ENCODE results near the gene GNB1L. TPM values are rescaled to one million over a fixed set of nuclear protein-coding genes. Genes with fewer than 3 reads are reported as not detected.
A peak's percentile ranks its signal among the peaks of the same experiment; 100 is the strongest.

Gene GNB1L
- total RNA-seq, 4 donors from 2014 or later: 4.8 to 8.7 (median 7.4) TPM

DNA sequence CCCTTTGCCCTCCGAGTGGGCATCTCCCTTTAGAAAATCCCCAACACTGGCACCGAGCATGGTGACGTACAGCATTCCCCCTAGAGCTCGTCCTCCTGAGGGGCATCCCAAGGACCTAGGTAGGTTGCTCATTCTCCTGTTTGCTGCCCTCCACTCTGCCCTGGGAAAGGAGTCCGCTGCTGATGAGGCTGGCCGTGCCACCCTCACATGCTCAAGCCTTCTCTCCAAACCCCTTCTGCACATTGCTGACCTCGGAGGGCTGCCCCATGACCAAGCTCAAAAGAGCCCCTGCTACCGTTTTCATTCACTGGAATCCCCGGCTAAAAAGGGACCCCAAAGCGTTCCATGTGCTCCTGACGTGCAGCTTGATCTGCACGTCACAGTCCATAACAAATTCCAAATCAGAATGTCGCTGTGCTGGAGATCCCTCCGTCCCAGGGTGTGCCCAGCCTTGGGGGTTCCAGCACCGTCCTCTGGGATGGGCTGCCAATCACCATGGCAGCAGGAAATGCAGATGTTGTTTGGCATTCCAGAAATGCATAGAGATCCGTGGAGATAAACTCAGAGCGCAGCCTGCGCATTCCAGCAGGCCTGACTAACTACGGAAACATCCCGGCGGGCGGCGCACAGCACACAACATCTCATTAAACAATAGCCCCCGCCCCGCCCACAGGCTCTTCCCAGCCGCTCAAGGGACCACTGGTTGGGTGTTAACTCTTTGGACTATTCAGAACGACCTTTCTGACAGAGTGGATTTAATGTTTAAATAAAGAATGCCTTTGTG is 26.3 kb upstream of the GNB1L start:
- peak; percentile 79 for ATAC-seq
- Histone ChIP-seq H3K4me1 (peaks cover 0 to 28% (median 28%) of the 10 kb centered on the region in 3 donors), H3K9me3 (no peaks in the 10 kb centered on the region), H3K4me3 (peak overlapping the region in 1 of 2 donors; percentile 24), H3K27ac (peak overlapping the region in 3 of 4 donors; percentile 51 to 71 (median 54)), H3K36me3 (peaks cover 0 to 46% of the 10 kb centered on the region in 2 donors), H3K27me3 (no peaks in the 10 kb centered on the region)
- 8 to 12% methylated on average over 4 to 10 of the region's 27 CpGs for WGBS, 2 donors (ENCODE audit: low coverage in 1 of 2)
- TF ChIP-seq POLR2AphosphoS5 (IDR thresholded peaks at IDR 0.05) (peak; percentile 33), EP300 (IDR thresholded peaks at IDR 0.05) (no peak), POLR2A (IDR thresholded peaks at IDR 0.05) (no peak)
- TF ChIP-seq, protein P1, sequence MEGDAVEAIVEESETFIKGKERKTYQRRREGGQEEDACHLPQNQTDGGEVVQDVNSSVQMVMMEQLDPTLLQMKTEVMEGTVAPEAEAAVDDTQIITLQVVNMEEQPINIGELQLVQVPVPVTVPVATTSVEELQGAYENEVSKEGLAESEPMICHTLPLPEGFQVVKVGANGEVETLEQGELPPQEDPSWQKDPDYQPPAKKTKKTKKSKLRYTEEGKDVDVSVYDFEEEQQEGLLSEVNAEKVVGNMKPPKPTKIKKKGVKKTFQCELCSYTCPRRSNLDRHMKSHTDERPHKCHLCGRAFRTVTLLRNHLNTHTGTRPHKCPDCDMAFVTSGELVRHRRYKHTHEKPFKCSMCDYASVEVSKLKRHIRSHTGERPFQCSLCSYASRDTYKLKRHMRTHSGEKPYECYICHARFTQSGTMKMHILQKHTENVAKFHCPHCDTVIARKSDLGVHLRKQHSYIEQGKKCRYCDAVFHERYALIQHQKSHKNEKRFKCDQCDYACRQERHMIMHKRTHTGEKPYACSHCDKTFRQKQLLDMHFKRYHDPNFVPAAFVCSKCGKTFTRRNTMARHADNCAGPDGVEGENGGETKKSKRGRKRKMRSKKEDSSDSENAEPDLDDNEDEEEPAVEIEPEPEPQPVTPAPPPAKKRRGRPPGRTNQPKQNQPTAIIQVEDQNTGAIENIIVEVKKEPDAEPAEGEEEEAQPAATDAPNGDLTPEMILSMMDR (IDR thresholded peaks at IDR 0.05): peak in 1 of 4 experiments; percentile 6

DNA sequence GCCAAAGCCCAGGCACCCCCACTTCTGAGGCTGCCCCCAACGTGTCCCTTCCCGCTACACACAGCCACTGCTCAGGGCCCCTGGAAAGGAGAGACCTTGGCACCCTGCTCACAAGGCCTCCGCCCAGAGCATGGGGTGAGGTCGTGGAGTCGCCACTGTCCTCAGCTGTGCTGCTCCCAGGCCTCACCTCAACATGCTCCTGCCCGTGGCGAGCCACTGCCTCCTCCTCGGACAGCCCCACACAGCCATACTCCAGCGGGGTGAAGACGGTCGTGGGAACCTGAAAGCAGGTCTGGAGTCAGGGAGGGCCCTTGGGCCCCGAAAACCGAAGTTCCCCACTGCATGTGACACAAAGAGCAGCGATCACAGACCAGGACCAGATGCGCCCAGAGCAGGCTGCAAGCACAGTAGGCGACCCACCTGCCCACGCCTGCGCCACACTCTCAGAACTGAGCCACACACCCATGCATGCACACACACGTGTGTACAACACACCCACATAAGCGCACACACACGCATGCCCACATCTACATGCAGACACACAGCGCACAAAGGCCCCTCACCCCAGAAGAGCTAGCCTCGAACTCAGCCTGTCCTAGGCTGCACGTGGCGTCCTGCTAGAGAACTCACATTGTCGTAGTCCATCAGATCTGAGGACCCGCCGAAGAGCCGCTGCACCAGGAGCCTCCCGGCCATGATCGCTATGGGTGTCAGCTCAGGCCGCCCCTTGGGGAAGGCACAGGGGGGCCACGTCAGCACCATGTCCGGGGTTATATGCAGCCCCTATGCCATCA is 25.5 kb upstream of the GNB1L start:
- Histone ChIP-seq H3K27me3 (no peaks in the 10 kb centered on the region), H3K4me3 (peak overlapping the region in 1 of 2 donors; percentile 24), H3K9me3 (no peaks in the 10 kb centered on the region), H3K36me3 (peaks cover 0 to 48% of the 10 kb centered on the region in 2 donors), H3K4me1 (peaks cover 0 to 28% (median 28%) of the 10 kb centered on the region in 3 donors), H3K27ac (peak overlapping the region in 3 of 4 donors; percentile 51 to 71 (median 54))
- WGBS, 2 donors (ENCODE audit: low coverage in 1 of 2): no CpG with 5 or more reads among the region's 34 CpGs
- TF ChIP-seq EP300 (IDR thresholded peaks at IDR 0.05) (no peak), POLR2AphosphoS5 (IDR thresholded peaks at IDR 0.05) (no peak), POLR2A (IDR thresholded peaks at IDR 0.05) (no peak)
- TF ChIP-seq, protein P1 (IDR thresholded peaks at IDR 0.05): no peak
- no peak for ATAC-seq

DNA sequence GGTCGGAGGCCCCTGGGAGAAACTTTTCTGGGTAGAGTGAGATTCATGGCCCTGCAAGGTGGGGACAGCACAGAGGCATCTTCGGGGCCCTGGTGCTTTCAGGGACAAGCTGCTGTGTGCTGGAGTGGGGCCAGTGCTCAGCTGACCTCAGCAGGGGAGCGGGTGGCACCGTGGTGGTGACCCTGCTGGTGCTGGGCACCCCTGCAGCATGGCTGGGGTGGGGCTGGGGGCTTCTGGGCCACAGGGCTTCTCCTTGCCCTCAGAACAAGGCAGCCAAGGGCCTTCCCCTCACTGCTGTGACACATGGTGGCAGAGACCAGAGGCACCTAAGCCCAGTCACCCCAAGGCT is 24.9 kb upstream of the GNB1L start:
- no peaks in the 10 kb centered on the region for H3K27me3 ChIP-seq
- H3K9me3 ChIP-seq: no peaks in the 10 kb centered on the region
- ATAC-seq: no peak
- H3K4me3 ChIP-seq: no peak overlapping the region
- peaks cover 0 to 51% of the 10 kb centered on the region in 2 donors for H3K36me3 ChIP-seq
- WGBS, 2 donors (ENCODE audit: low coverage in 1 of 2): 88% methylated on average over 4 of the region's 4 CpGs; no CpG with 5 or more reads in 1 of the 2 donors
- TF ChIP-seq POLR2A (IDR thresholded peaks at IDR 0.05) (no peak), EP300 (IDR thresholded peaks at IDR 0.05) (no peak), POLR2AphosphoS5 (IDR thresholded peaks at IDR 0.05) (no peak)
- TF ChIP-seq, protein P1 (IDR thresholded peaks at IDR 0.05): no peak
- H3K4me1 ChIP-seq: peaks cover 0 to 28% (median 28%) of the 10 kb centered on the region in 3 donors
- peak overlapping the region in 2 of 4 donors; percentile 54 to 71 for H3K27ac ChIP-seq

DNA sequence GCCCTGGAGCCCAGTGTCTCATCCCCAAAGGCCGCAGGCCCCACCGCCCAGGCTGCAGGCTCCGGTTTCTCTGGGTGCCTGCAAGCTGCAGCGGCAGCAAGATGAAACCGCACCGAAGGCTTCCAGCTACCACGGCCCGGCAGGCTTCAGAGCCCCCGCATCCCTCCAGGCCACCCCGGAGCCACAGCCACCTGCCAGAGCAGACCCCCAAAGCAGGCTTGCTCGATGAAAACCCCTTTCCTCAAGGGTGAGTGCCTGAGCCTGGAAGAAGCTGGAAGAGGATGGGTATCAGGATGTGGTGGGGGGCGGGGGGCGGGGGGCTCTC is 24.5 kb upstream of the GNB1L start:
- TF ChIP-seq EP300 (IDR thresholded peaks at IDR 0.05) (no peak), POLR2AphosphoS5 (IDR thresholded peaks at IDR 0.05) (no peak), POLR2A (IDR thresholded peaks at IDR 0.05) (no peak)
- TF ChIP-seq, protein P1 (IDR thresholded peaks at IDR 0.05): no peak
- Histone ChIP-seq H3K9me3 (no peaks in the 10 kb centered on the region), H3K27ac (peak overlapping the region in 1 of 4 donors; percentile 16), H3K4me3 (no peak overlapping the region), H3K4me1 (peaks cover 0 to 28% (median 28%) of the 10 kb centered on the region in 3 donors), H3K36me3 (peaks cover 0 to 54% of the 10 kb centered on the region in 2 donors), H3K27me3 (no peaks in the 10 kb centered on the region)
- WGBS, 2 donors (ENCODE audit: low coverage in 1 of 2): no CpG with 5 or more reads among the region's 13 CpGs
- no peak for ATAC-seq

Measured in gastroesophageal sphincter (tissue), 4 donors.